ENCODE results near the gene GABPB1. TPM values are rescaled to one million over a fixed set of nuclear protein-coding genes. Genes with fewer than 3 reads are reported as not detected.

Gene GABPB1
- total and polyA plus RNA-seq, 9 donors: 7.0 to 21.9 (median 15.1) TPM

- Histone ChIP-seq H3K27me3 (no peaks in the 10 kb centered on the region), H3K4me3 (no peak overlapping the region), H3K4me1 (ENCODE audit: insufficient read depth) (no peaks in the 10 kb centered on the region), H3K9me3 (no peaks in the 10 kb centered on the region), H3K36me3 (no peaks in the 10 kb centered on the region), H3K27ac (no peak overlapping the region)
- TF ChIP-seq EP300 (IDR thresholded peaks at IDR 0.05) (no peak), CTCF (IDR thresholded peaks at IDR 0.05) (peak in 2 of 3 donors; percentile 24 to 37), POLR2A (IDR thresholded peaks at IDR 0.05) (no peak)
- intact Hi-C loops (cut with DNase I): no loop called here
- WGBS, 3 donors: 45 to 50% (median 48%) methylated on average over 4 of the region's 4 CpGs
- DNase-seq: no peak
Observed at GRCh38 chr15:50315814-50316630, 39.0 kb downstream of the GABPB1 start.

GRCh38 chr15:50312636-50313035 lies 42.4 kb downstream of the GABPB1 start:
- no peak for DNase-seq

GRCh38 chr15:50307799-50308198 lies 47.2 kb downstream of the GABPB1 start:
- intact Hi-C loops (cut with DNase I): no loop called here
- H3K4me3 ChIP-seq: no peak overlapping the region
- H3K4me1 ChIP-seq (ENCODE audit: insufficient read depth): no peaks in the 10 kb centered on the region
- no peak for DNase-seq
- no peak overlapping the region for H3K27ac ChIP-seq
- TF ChIP-seq CTCF (IDR thresholded peaks at IDR 0.05) (no peak), POLR2A (IDR thresholded peaks at IDR 0.05) (no peak), EP300 (IDR thresholded peaks at IDR 0.05) (no peak)
- H3K27me3 ChIP-seq: no peaks in the 10 kb centered on the region
- H3K9me3 ChIP-seq: peaks cover 0 to 4% of the 10 kb centered on the region in 2 donors
- no peaks in the 10 kb centered on the region for H3K36me3 ChIP-seq

More at GRCh38 chr15:50312636-50313035, 42.4 kb downstream of the GABPB1 start:
- 90 to 96% (median 90%) methylated on average over 2 of the region's 2 CpGs for WGBS, 3 donors
- Histone ChIP-seq H3K27ac (no peak overlapping the region), H3K36me3 (no peaks in the 10 kb centered on the region), H3K4me3 (no peak overlapping the region), H3K27me3 (no peaks in the 10 kb centered on the region), H3K9me3 (peaks cover 0 to 4% of the 10 kb centered on the region in 2 donors), H3K4me1 (ENCODE audit: insufficient read depth) (no peaks in the 10 kb centered on the region)
- TF ChIP-seq CTCF (IDR thresholded peaks at IDR 0.05) (no peak), POLR2A (IDR thresholded peaks at IDR 0.05) (no peak), EP300 (IDR thresholded peaks at IDR 0.05) (no peak)
- intact Hi-C loops (cut with DNase I): no loop called here

DNA sequence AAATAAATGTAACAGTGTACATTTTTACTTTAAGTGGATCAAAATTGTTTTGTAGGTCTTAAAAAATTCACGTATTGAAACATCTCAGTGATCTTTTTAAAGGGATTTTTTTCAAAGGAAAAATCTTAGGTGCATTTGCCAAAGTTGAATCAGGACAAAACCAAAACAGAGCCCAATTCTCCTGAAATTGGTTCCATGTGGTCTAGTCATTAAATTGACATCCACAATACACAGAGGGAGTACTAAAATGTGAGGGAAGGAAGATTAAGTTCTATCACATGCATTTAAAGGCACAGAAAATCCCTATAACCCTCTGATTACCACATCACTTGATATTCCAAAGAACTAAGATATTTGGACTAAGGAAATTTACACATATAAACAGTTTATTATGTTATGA lies 50.2 kb downstream of the GABPB1 start:
- Histone ChIP-seq H3K27me3 (no peaks in the 10 kb centered on the region), H3K9me3 (peaks cover 0 to 4% of the 10 kb centered on the region in 2 donors), H3K4me3 (no peak overlapping the region), H3K36me3 (no peaks in the 10 kb centered on the region), H3K4me1 (ENCODE audit: insufficient read depth) (no peaks in the 10 kb centered on the region), H3K27ac (no peak overlapping the region)
- intact Hi-C loops (cut with DNase I): no loop called here
- no peak for DNase-seq
- TF ChIP-seq EP300 (IDR thresholded peaks at IDR 0.05) (no peak), POLR2A (IDR thresholded peaks at IDR 0.05) (no peak), CTCF (IDR thresholded peaks at IDR 0.05) (no peak)
- 42 to 57% (median 51%) methylated on average over 1 of the region's 1 CpG for WGBS, 3 donors
